Activated CD4-positive, alpha-beta T cell treated with anti-CD3 and anti-CD28 coated beads, Interleukin-2, amount 10 ng/mL, durations not matched to agents 24 days and 14 days (primary cell): ENCODE measurements around the gene NAXD. TPM values are rescaled to one million over a fixed set of nuclear protein-coding genes. Genes with fewer than 3 reads are reported as not detected.

Experiments
- DNase-seq: peaks from one replicate; pipeline ENCODE4 v3.0.0; 2022
- H3K27ac Mint-ChIP-seq: one replicate; pipeline ENCODE4 v1.8.0; 2022; ENCODE audit warnings: mild to moderate bottlenecking, mixed read lengths
- H3K27me3 Mint-ChIP-seq: one replicate; pipeline ENCODE4 v1.8.0; 2022; ENCODE audit warnings: mixed read lengths
- H3K36me3 Mint-ChIP-seq: one replicate; pipeline ENCODE4 v1.8.0; 2022; ENCODE audit warnings: low read depth, mild to moderate bottlenecking, mixed read lengths
- H3K4me1 Mint-ChIP-seq: one replicate; pipeline ENCODE4 v1.8.0; 2021; ENCODE audit warnings: mixed read lengths
- H3K4me3 Mint-ChIP-seq: one replicate; pipeline ENCODE4 v1.8.0; 2022; ENCODE audit warnings: mild to moderate bottlenecking, moderate library complexity, mixed read lengths
- H3K9me3 Mint-ChIP-seq: one replicate; pipeline ENCODE4 v1.8.0; 2021; ENCODE audit warnings: mixed read lengths
- intact Hi-C: fragments of 100-400 bp; cut with micrococcal nuclease; formaldehyde crosslinking; loops from one replicate; pipeline ENCODE4 v1.15.1; 2023
- total RNA-seq: library from RNA; stranded (reverse); gene quantifications from 2 replicates; pipeline ENCODE4 v1.2.3, GENCODE V29; 2022

Gene NAXD
- total RNA-seq, 1 donor from 2014 or later = 20.6 TPM

DNA sequence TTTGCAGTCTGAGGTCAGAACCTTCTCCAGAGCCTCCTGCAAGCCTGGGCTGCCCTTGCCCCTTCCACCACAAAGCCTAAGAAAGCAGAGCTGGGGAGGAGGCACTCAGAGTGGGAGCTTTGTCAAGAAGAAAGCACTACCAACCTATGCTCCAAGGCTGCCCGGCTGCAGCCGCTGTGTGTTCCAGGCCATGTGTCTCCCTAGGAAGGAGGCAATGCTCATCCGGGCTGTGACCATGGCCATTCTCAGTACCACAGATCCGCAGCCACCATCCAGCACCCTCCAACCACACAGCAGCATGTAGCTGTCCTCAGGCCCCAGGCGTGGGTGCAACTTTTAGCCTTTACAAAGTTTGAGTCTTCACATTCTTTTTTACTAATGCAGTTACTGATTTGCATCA, 68.6 kb downstream of the NAXD start:
- Mint-ChIP-seq H3K27ac (no peak overlapping the region), H3K27me3 (no peaks in the 10 kb centered on the region)
- intact Hi-C loops = loop anchor here (2.0 kb wide), 1 partner anchor 135 kb away; no protein-coding TSS in a partner anchor

GRCh38 chr13:110684388-110685056, 69.2 kb downstream of the NAXD start:
- Mint-ChIP-seq H3K27ac (no peak overlapping the region), H3K4me3 (no peak overlapping the region), H3K36me3 (peaks cover 34% of the 10 kb centered on the region), H3K9me3 (no peaks in the 10 kb centered on the region), H3K27me3 (no peaks in the 10 kb centered on the region), H3K4me1 (peaks cover 1% of the 10 kb centered on the region)
- no peak for DNase-seq
- intact Hi-C loops = no loop called here

More for the DNA sequence above, 68.6 kb downstream of the NAXD start:
- H3K9me3 Mint-ChIP-seq = no peaks in the 10 kb centered on the region
- peaks cover 1% of the 10 kb centered on the region for H3K4me1 Mint-ChIP-seq
- H3K36me3 Mint-ChIP-seq = peaks cover 39% of the 10 kb centered on the region
- no peak for DNase-seq
- H3K4me3 Mint-ChIP-seq = no peak overlapping the region

DNA sequence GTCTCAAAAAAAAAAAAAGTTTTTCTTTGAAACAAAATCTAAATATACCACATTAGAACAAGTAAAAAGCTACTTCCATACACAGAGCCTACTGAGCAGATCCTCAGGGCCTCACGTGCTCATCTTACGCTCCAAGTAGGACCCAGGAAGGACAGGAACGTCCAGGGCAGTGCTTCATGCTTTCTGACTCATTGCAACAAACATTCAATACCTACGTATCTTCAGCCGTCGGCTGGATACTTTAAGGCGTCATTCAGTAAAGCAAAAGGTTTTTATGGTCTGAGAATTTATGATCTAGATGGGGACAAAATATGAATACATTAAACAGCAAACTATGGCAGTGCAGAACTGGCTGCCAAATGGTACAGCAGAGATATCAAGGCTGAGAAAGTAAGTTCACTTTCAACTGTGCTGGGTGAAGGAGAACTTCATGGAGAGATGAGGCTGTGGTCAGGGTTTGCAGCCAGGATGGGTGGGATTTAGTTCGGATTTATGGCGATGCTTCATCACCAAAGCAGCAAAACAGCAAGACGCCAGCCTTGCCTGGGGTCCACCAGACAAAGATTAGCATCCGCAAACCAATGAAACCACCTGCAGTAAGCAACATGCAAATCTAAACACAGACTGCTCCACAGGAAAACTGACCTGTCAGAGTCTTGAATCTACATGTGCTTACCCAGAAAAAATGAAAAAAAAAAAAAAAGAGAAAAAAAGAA, 70.1 kb downstream of the NAXD start:
- H3K4me3 Mint-ChIP-seq = no peak overlapping the region
- H3K4me1 Mint-ChIP-seq = peaks cover 1% of the 10 kb centered on the region
- H3K36me3 Mint-ChIP-seq = peaks cover 30% of the 10 kb centered on the region
- intact Hi-C loops = no loop called here
- no peaks in the 10 kb centered on the region for H3K27me3 Mint-ChIP-seq
- DNase-seq = no peak
- no peak overlapping the region for H3K27ac Mint-ChIP-seq
- H3K9me3 Mint-ChIP-seq = no peaks in the 10 kb centered on the region

DNA sequence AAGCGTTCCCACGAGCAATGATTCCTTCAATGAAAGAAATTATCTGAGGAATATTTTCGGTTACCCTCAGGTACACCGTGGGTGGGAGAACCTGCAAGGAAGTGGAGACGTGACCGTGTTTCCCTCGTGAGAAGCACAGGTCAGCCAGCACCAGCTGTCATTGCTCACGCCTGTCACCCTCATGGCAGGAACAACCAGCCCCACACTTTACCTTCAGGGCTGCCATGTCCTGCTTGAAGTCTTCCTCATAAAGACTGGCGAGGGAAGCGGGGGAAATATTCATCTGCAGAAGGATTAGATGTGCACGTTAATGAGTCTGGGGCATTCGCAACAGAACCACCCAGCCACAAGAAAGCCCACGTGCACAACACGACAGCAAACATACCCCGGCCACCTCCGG, 72.4 kb downstream of the NAXD start:
- Mint-ChIP-seq H3K27me3 (no peaks in the 10 kb centered on the region), H3K9me3 (no peaks in the 10 kb centered on the region), H3K36me3 (peaks cover 27% of the 10 kb centered on the region), H3K4me1 (peaks cover 1% of the 10 kb centered on the region), H3K4me3 (no peak overlapping the region), H3K27ac (no peak overlapping the region)
- DNase-seq = no peak
- intact Hi-C loops = no loop called here

DNA sequence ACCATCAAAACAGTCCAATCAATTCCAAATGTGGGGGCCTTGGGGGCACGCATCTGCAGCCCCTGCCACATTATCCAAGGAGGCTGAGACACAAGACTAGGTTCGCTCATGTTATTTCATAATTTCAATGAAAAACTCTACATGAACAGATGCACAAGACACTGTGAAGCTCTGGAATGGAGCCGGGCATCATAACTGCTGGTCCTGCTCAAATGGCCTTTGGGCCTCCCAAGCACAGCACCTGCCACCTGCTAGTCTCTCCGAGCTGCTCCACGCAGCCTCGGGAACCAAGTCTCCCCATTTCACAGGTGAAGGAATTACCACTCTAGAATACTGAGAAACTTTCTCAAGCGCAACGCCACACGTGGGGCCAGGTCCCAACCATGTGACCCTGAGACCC, 73.7 kb downstream of the NAXD start:
- H3K4me3 Mint-ChIP-seq = no peak overlapping the region
- no peak for DNase-seq
- H3K9me3 Mint-ChIP-seq = no peaks in the 10 kb centered on the region
- intact Hi-C loops = no loop called here
- H3K27ac Mint-ChIP-seq = no peak overlapping the region
- H3K4me1 Mint-ChIP-seq = peaks cover 1% of the 10 kb centered on the region
- peaks cover 20% of the 10 kb centered on the region for H3K36me3 Mint-ChIP-seq
- H3K27me3 Mint-ChIP-seq = no peaks in the 10 kb centered on the region

Other genes starting within 250 kb of the NAXD start
- 2.8 and 3.2 TPM in 2 replicates for gene RAB20, start 53.8 kb upstream of the NAXD start, total RNA-seq
- gene CARS2, start 90.6 kb downstream of the NAXD start, total RNA-seq = 97.8 and 101 TPM in 2 replicates
- 16.7 and 18.4 TPM in 2 replicates for gene ING1, start 98.2 kb downstream of the NAXD start, total RNA-seq